DOHH2 (cell line): Measurements from ENCODE around the gene DAP3.
"Not testable (repeated sequence)": the region's sequence is repeated elsewhere in the genome, so short reads cannot be mapped to it uniquely, and the experiment has no call there.

ENCODE experiments used
- H3F3A ChIP-seq: fragments of 200-600 bp; sonication (generic), shearing (Covaris generic); 2 replicates; pipeline ENCODE4 v1.6.0; 2016; ENCODE audit warnings: antibody characterized with exemption, mild to moderate bottlenecking; ENCODE audit not compliant: control insufficient read depth, insufficient read depth
- H3K27ac ChIP-seq: fragments of 200-600 bp; sonication (generic); 2 replicates; pipeline ENCODE4 v1.5.1; 2014; ENCODE audit warnings: low read depth, mild to moderate bottlenecking, low read length, moderate library complexity
- H3K27me3 ChIP-seq: fragments of 200-600 bp; sonication (generic); 2 replicates; pipeline ENCODE4 v1.6.1; 2014; ENCODE audit warnings: mild to moderate bottlenecking, low read length, mixed read lengths; ENCODE audit not compliant: control insufficient read depth
- H3K36me3 ChIP-seq: fragments of 200-600 bp; sonication (generic); 2 replicates; pipeline ENCODE4 v1.6.1; 2014; ENCODE audit warnings: mild to moderate bottlenecking, low read length, moderate library complexity, mixed read lengths; ENCODE audit not compliant: control insufficient read depth
- H3K4me1 ChIP-seq: fragments of 200-600 bp; sonication (generic); 2 replicates; pipeline ENCODE4 v1.6.1; 2014; ENCODE audit warnings: mild to moderate bottlenecking, low read length, mixed read lengths; ENCODE audit not compliant: control insufficient read depth
- H3K4me2 ChIP-seq: fragments of 200-600 bp; sonication (generic); 2 replicates; pipeline ENCODE4 v1.6.0; 2014; ENCODE audit warnings: mild to moderate bottlenecking, low read length, moderate library complexity
- H3K4me3 ChIP-seq: fragments of 200-600 bp; sonication (generic); 2 replicates; pipeline ENCODE4 v1.5.1; 2014; ENCODE audit warnings: mild to moderate bottlenecking, low read length, mixed read lengths
- H3K79me2 ChIP-seq: fragments of 200-600 bp; sonication (generic); 2 replicates; pipeline ENCODE4 v1.6.1; 2014; ENCODE audit warnings: mild to moderate bottlenecking, low read length, mixed read lengths; ENCODE audit not compliant: control insufficient read depth
- H3K9me2 ChIP-seq: fragments of 200-600 bp; sonication (generic); replicated peaks from 2 replicates; pipeline ENCODE4 v1.6.1; 2014; ENCODE audit warnings: mild to moderate bottlenecking, low read length, mixed read lengths; ENCODE audit not compliant: control insufficient read depth
- H3K9me3 ChIP-seq: fragments of 200-600 bp; sonication (generic); 2 replicates; pipeline ENCODE4 v1.6.1; 2014; ENCODE audit warnings: antibody characterized with exemption, low read length, mixed read lengths; ENCODE audit not compliant: control insufficient read depth, insufficient read depth
- H4K20me1 ChIP-seq: fragments of 200-600 bp; sonication (generic); 2 replicates; pipeline ENCODE4 v1.6.0; 2014; ENCODE audit warnings: low read depth, mild to moderate bottlenecking, antibody characterized with exemption, low read length, moderate library complexity; ENCODE audit not compliant: control insufficient read depth, insufficient read depth
- CTCF ChIP-seq: fragments of 200-600 bp; sonication (generic); IDR thresholded peaks from one replicate; pipeline ENCODE4 v1.5.1; 2014; ENCODE audit warnings: antibody characterized with exemption, mild to moderate bottlenecking, low read depth, low read length; ENCODE audit not compliant: poor library complexity, severe bottlenecking
- EZH2phosphoT487 ChIP-seq: fragments of 200-600 bp; sonication (generic); IDR thresholded peaks from 2 replicates; pipeline ENCODE4 v1.6.1; 2017; ENCODE audit warnings: borderline replicate concordance, mild to moderate bottlenecking, antibody characterized with exemption, low read length, moderate library complexity, mixed read lengths

The DAP3 gene

GRCh38 chr1:155761736-155762405 lies 73.0 kb downstream of the DAP3 start:
- Histone ChIP-seq H3F3A (no peaks in the 10 kb centered on the region), H3K9me2 (no peaks in the 10 kb centered on the region), H3K4me1 (no peaks in the 10 kb centered on the region), H3K4me3 (no peak overlapping the region), H4K20me1 (no peaks in the 10 kb centered on the region), H3K4me2 (no peak overlapping the region), H3K36me3 (peaks cover 64% of the 10 kb centered on the region), H3K27ac (no peak overlapping the region), H3K9me3 (no peaks in the 10 kb centered on the region), H3K79me2 (no peaks in the 10 kb centered on the region), H3K27me3 (no peaks in the 10 kb centered on the region)
- no peak for TF ChIP-seq CTCF
- no peak for TF ChIP-seq EZH2phosphoT487

- H3K4me2 ChIP-seq: not testable (repeated sequence)
These were observed 74.4 kb downstream of the DAP3 start for GRCh38 chr1:155763090-155763815.

GRCh38 chr1:155763989-155764388 lies 75.1 kb downstream of the DAP3 start:
- not testable (repeated sequence) for H3K27ac ChIP-seq, H4K20me1 ChIP-seq, H3K27me3 ChIP-seq, H3K9me2 ChIP-seq, H3K79me2 ChIP-seq, H3F3A ChIP-seq, H3K4me3 ChIP-seq, H3K4me2 ChIP-seq, H3K4me1 ChIP-seq, H3K9me3 ChIP-seq
- H3K36me3 ChIP-seq: peaks cover 69% of the 10 kb centered on the region

More at GRCh38 chr1:155763090-155763815, 74.4 kb downstream of the DAP3 start:
- H3K27me3 ChIP-seq, H3K4me1 ChIP-seq, H3F3A ChIP-seq, H4K20me1 ChIP-seq, H3K9me3 ChIP-seq, H3K79me2 ChIP-seq, H3K27ac ChIP-seq, H3K9me2 ChIP-seq, H3K4me3 ChIP-seq: not testable (repeated sequence)
- peaks cover 65% of the 10 kb centered on the region for H3K36me3 ChIP-seq

GRCh38 chr1:155767399-155767989 lies 78.6 kb downstream of the DAP3 start:
- peaks cover 70% of the 10 kb centered on the region for H3K36me3 ChIP-seq
- H3K9me2 ChIP-seq, H3K9me3 ChIP-seq: not testable (repeated sequence)

More at GRCh38 chr1:155767399-155767989, 78.6 kb downstream of the DAP3 start:
- not testable (repeated sequence) for H3K27ac ChIP-seq, H3K79me2 ChIP-seq, H3F3A ChIP-seq, H3K27me3 ChIP-seq, H3K4me3 ChIP-seq, H3K4me1 ChIP-seq, H4K20me1 ChIP-seq, H3K4me2 ChIP-seq
